Sigmoid colon (tissue), 7 donors: Measurements from ENCODE around the gene LEKR1. TPM values are rescaled to one million over a fixed set of nuclear protein-coding genes. Genes with fewer than 3 reads are reported as not detected.
"Not testable (repeated sequence)": the region's sequence is repeated elsewhere in the genome, so short reads cannot be mapped to it uniquely, and the experiment has no call there.

Experiments used
- DNase-seq: peaks from one replicate; pipeline ENCODE4 v3.0.0-alpha.2; 2019
- H3K27ac ChIP-seq, 4 donors: fragments of 200-600 bp; sonication (generic); one replicate each; pipeline ENCODE4 v1.5.1; 2016 to 2019; ENCODE audit warnings: mild to moderate bottlenecking in 1 of 4
- H3K27me3 ChIP-seq, 3 donors: fragments of 200-600 bp; sonication (generic); one replicate each; pipeline ENCODE4 v1.5.1; 2019; ENCODE audit warnings: mild to moderate bottlenecking in 1 of 3
- H3K36me3 ChIP-seq, 4 donors: fragments of 200-600 bp; sonication (generic); one replicate each; pipeline ENCODE4 v1.5.1; 2016 to 2019
- H3K4me1 ChIP-seq, 4 donors: fragments of 200-600 bp; sonication (generic); one replicate each; pipeline ENCODE4 v1.5.1; 2017 to 2019
- H3K4me3 ChIP-seq, 4 donors: fragments of 200-600 bp; sonication (generic); one replicate each; pipeline ENCODE4 v1.5.1; 2017 to 2019; ENCODE audit warnings: mild to moderate bottlenecking in 2 of 4, moderate library complexity in 1 of 4
- H3K9me3 ChIP-seq, 4 donors: fragments of 200-600 bp in 3 of 4; sonication (generic) in 3 of 4; one replicate each; pipeline versions ENCODE4 v1.5.1 to v1.6.1; 2013 to 2019
- CTCF ChIP-seq, 4 experiments: fragments of 450-650 bp in 3 of 4; fragments of 200-600 bp in 1 of 4; IDR thresholded peaks; one replicate each; pipeline ENCODE4 v1.5.1; 2016 to 2019; ENCODE audit warnings: antibody characterized with exemption in 4 of 4, mild to moderate bottlenecking in 3 of 4, moderate library complexity in 2 of 4
- EP300 ChIP-seq, 4 donors: sonication (generic); formaldehyde crosslinking; IDR thresholded peaks; one replicate each; pipeline ENCODE4 v1.6.1; 2017; ENCODE audit warnings: antibody characterized with exemption in 4 of 4
- POLR2A ChIP-seq, 2 donors: fragments of 450-650 bp; IDR thresholded peaks; one replicate each; pipeline ENCODE4 v1.6.1; 2016; ENCODE audit warnings: antibody characterized with exemption in 2 of 2, mild to moderate bottlenecking in 2 of 2, moderate library complexity in 2 of 2
- POLR2AphosphoS5 ChIP-seq, 4 donors: sonication (generic); formaldehyde crosslinking; IDR thresholded peaks; one replicate each; pipeline ENCODE4 v1.6.1; 2017; ENCODE audit warnings: antibody characterized with exemption in 4 of 4
- WGBS, 2 donors: extraction: QIAGEN DNeasy Blood & Tissue Kit; methylation state at CpG; one replicate each; pipeline ENCODE4 v1.1.7; 2013; 5-methylcytosine and 5-hydroxymethylcytosine counted together
- intact Hi-C: fragments of 100-400 bp; cut with DNase I; formaldehyde crosslinking; loops from one replicate; pipeline ENCODE4 v1.15.1; 2023
- polyA plus RNA-seq, 3 donors: library from polyadenylated mRNA; stranded (reverse); fragments of 200-250 nt; gene quantifications; one replicate each; pipeline ENCODE4 v1.2.3, GENCODE V29; 2013
- total RNA-seq, 4 donors: library from RNA; depleted of rRNA; stranded (reverse); fragments of >200 nt; gene quantifications; one replicate each; pipeline ENCODE4 v1.1.0, GENCODE V29; 2016
- donor health status: healthy with polysubstance abuse.
- donor health status: Bipolar disorder and iron deficiency.
- donor health status: healthy.

Gene LEKR1
- total and polyA plus RNA-seq, 7 donors: 0.36 to 1.7 (median 0.70) TPM; not detected in 1

- H3K4me3 ChIP-seq: no peak overlapping the region
- H3K27ac ChIP-seq: no peak overlapping the region
- H3K9me3 ChIP-seq: no peaks in the 10 kb centered on the region
- H3K4me1 ChIP-seq: no peaks in the 10 kb centered on the region
- H3K27me3 ChIP-seq: no peaks in the 10 kb centered on the region
- H3K36me3 ChIP-seq: no peaks in the 10 kb centered on the region
- TF ChIP-seq CTCF (IDR thresholded peaks at IDR 0.05) (no peak), POLR2A (IDR thresholded peaks at IDR 0.05) (no peak), POLR2AphosphoS5 (IDR thresholded peaks at IDR 0.05) (no peak), EP300 (IDR thresholded peaks at IDR 0.05) (peak in 1 of 4 donors; percentile 62)
- DNase-seq: no peak
- WGBS, 2 donors: 84 to 85% methylated on average over 2 of the region's 2 CpGs
- intact Hi-C loops: no loop called here
Measured at GRCh38 chr3:156906275-156906674, 80.1 kb downstream of the LEKR1 start.

GRCh38 chr3:156908398-156908797 is 82.2 kb downstream of the LEKR1 start:
- 90 to 96% methylated on average over 1 of the region's 1 CpG for WGBS, 2 donors
- Histone ChIP-seq H3K27ac (no peak overlapping the region), H3K27me3 (no peaks in the 10 kb centered on the region), H3K4me3 (no peak overlapping the region), H3K4me1 (no peaks in the 10 kb centered on the region), H3K9me3 (no peaks in the 10 kb centered on the region), H3K36me3 (no peaks in the 10 kb centered on the region)
- intact Hi-C loops: no loop called here
- TF ChIP-seq POLR2A (IDR thresholded peaks at IDR 0.05): no peak
- TF ChIP-seq POLR2AphosphoS5 (IDR thresholded peaks at IDR 0.05): no peak
- TF ChIP-seq CTCF (IDR thresholded peaks at IDR 0.05): no peak
- TF ChIP-seq EP300 (IDR thresholded peaks at IDR 0.05): no peak
- DNase-seq: no peak

- intact Hi-C loops: no loop called here
- Histone ChIP-seq H3K27me3 (no peaks in the 10 kb centered on the region), H3K4me3 (no peak overlapping the region), H3K4me1 (no peaks in the 10 kb centered on the region), H3K27ac (no peak overlapping the region), H3K9me3 (no peaks in the 10 kb centered on the region), H3K36me3 (no peaks in the 10 kb centered on the region)
- WGBS, 2 donors: 93 to 96% methylated on average over 3 of the region's 3 CpGs
- TF ChIP-seq POLR2A (IDR thresholded peaks at IDR 0.05) (no peak), POLR2AphosphoS5 (IDR thresholded peaks at IDR 0.05) (no peak), CTCF (IDR thresholded peaks at IDR 0.05) (no peak), EP300 (IDR thresholded peaks at IDR 0.05) (no peak)
- no peak for DNase-seq
Measured at GRCh38 chr3:156910022-156910421, 83.9 kb downstream of the LEKR1 start.

GRCh38 chr3:156910831-156911230 is 84.7 kb downstream of the LEKR1 start:
- H3K4me1 ChIP-seq, intact Hi-C loops, H3K36me3 ChIP-seq, H3K27me3 ChIP-seq, H3K9me3 ChIP-seq, H3K27ac ChIP-seq, DNase-seq, H3K4me3 ChIP-seq: not testable (repeated sequence)
- WGBS, 2 donors: 47 to 65% methylated on average over 2 of the region's 2 CpGs

- H3K9me3 ChIP-seq, H3K4me3 ChIP-seq, H3K27ac ChIP-seq, H3K27me3 ChIP-seq, H3K36me3 ChIP-seq, DNase-seq, H3K4me1 ChIP-seq, intact Hi-C loops: not testable (repeated sequence)
- 93 to 95% methylated on average over 2 of the region's 2 CpGs for WGBS, 2 donors
Measured at GRCh38 chr3:156914300-156914699, 88.1 kb downstream of the LEKR1 start.

GRCh38 chr3:156915372-156915771 is 89.2 kb downstream of the LEKR1 start:
- Histone ChIP-seq H3K27ac (no peak overlapping the region), H3K4me1 (no peaks in the 10 kb centered on the region), H3K27me3 (no peaks in the 10 kb centered on the region), H3K9me3 (no peaks in the 10 kb centered on the region), H3K4me3 (no peak overlapping the region), H3K36me3 (no peaks in the 10 kb centered on the region)
- no peak for TF ChIP-seq POLR2AphosphoS5 (IDR thresholded peaks at IDR 0.05)
- no peak for TF ChIP-seq CTCF (IDR thresholded peaks at IDR 0.05)
- no peak for TF ChIP-seq POLR2A (IDR thresholded peaks at IDR 0.05)
- TF ChIP-seq EP300 (IDR thresholded peaks at IDR 0.05): no peak
- whole genome bisulfite sequencing, 2 donors: 94 to 96% methylated on average over 5 of the region's 5 CpGs
- DNase-seq: no peak
- intact Hi-C loops: no loop called here
